ENCODE results near the gene RTP1. TPM values are rescaled to one million over a fixed set of nuclear protein-coding genes. Genes with fewer than 3 reads are reported as not detected.
A peak's percentile ranks its signal among the peaks of the same experiment; 100 is the strongest.

The RTP1 gene
- total RNA-seq, 1 experiment from 2014 or later = not detected

GRCh38 chr3:187186801-187187421 is 10.4 kb upstream of the RTP1 start:
- H3K27ac Mint-ChIP-seq (ENCODE audit: low read depth, unreplicated experiment) = peak overlapping the region; percentile 92
- peak; percentile 92 for DNase-seq (ENCODE audit: unreplicated experiment)

GRCh38 chr3:187188931-187189330 is 8.4 kb upstream of the RTP1 start:
- POLR2A ChIA-PET = interaction anchor here (0.9 kb wide), 2 partner anchors 7 to 362 kb away, joined by 3 read pairs; no protein-coding TSS in a partner anchor
- intact Hi-C loops (cut with micrococcal nuclease) = no loop called here
- Mint-ChIP-seq H3K9me3 (ENCODE audit: unreplicated experiment) (no peaks in the 10 kb centered on the region), H3K27ac (ENCODE audit: low read depth, unreplicated experiment) (no peak overlapping the region), H3K27me3 (ENCODE audit: insufficient read depth, unreplicated experiment) (no peaks in the 10 kb centered on the region), H3K4me3 (ENCODE audit: unreplicated experiment) (no peak overlapping the region), H3K4me1 (ENCODE audit: insufficient read depth, unreplicated experiment) (peaks cover 41% of the 10 kb centered on the region), H3K36me3 (ENCODE audit: insufficient read depth, unreplicated experiment) (no peaks in the 10 kb centered on the region)
- DNase-seq (ENCODE audit: unreplicated experiment) = peak; percentile 13
- BruUV-seq (replicated peaks) = no TSS peak
- CTCF ChIA-PET = interaction anchor here (0.5 to 2.7 kb wide), 7 partner anchors 11 to 1844 kb away, joined by 3 to 11 read pairs (median 3); no protein-coding TSS in a partner anchor
- TF ChIP-seq CTCF (IDR thresholded peaks at IDR 0.05; ENCODE audit: unreplicated experiment) = no peak

More at GRCh38 chr3:187186801-187187421, 10.4 kb upstream of the RTP1 start:
- BruUV-seq (replicated peaks) = no TSS peak
- H3K36me3 Mint-ChIP-seq (ENCODE audit: insufficient read depth, unreplicated experiment) = no peaks in the 10 kb centered on the region
- H3K9me3 Mint-ChIP-seq (ENCODE audit: unreplicated experiment) = no peaks in the 10 kb centered on the region
- CTCF ChIA-PET = interaction anchor here (0.7 to 1.6 kb wide), 4 partner anchors 8 to 132 kb away, joined by 3 to 4 read pairs (median 4); no protein-coding TSS in a partner anchor
- H3K4me1 Mint-ChIP-seq (ENCODE audit: insufficient read depth, unreplicated experiment) = peaks cover 58% of the 10 kb centered on the region
- H3K27me3 Mint-ChIP-seq (ENCODE audit: insufficient read depth, unreplicated experiment) = no peaks in the 10 kb centered on the region
- no peak for TF ChIP-seq CTCF (IDR thresholded peaks at IDR 0.05; ENCODE audit: unreplicated experiment)
- intact Hi-C loops (cut with micrococcal nuclease) = no loop called here
- no peak overlapping the region for H3K4me3 Mint-ChIP-seq (ENCODE audit: unreplicated experiment)
- POLR2A ChIA-PET = interaction anchor here (0.8 to 2.1 kb wide), 10 partner anchors 8 to 403 kb away, joined by 3 to 9 read pairs (median 4); no protein-coding TSS in a partner anchor

GRCh38 chr3:187191271-187191670 is 6.0 kb upstream of the RTP1 start:
- no TSS peak for BruUV-seq (replicated peaks)
- POLR2A ChIA-PET = interaction anchor here (0.7 kb wide), 1 partner anchor 20 kb away, joined by 5 read pairs; no protein-coding TSS in a partner anchor
- peak; percentile 25 for DNase-seq (ENCODE audit: unreplicated experiment)
- H3K9me3 Mint-ChIP-seq (ENCODE audit: unreplicated experiment) = no peaks in the 10 kb centered on the region
- H3K4me1 Mint-ChIP-seq (ENCODE audit: insufficient read depth, unreplicated experiment) = peaks cover 35% of the 10 kb centered on the region
- TF ChIP-seq CTCF (IDR thresholded peaks at IDR 0.05; ENCODE audit: unreplicated experiment) = no peak
- H3K27me3 Mint-ChIP-seq (ENCODE audit: insufficient read depth, unreplicated experiment) = no peaks in the 10 kb centered on the region
- no peak overlapping the region for H3K27ac Mint-ChIP-seq (ENCODE audit: low read depth, unreplicated experiment)
- no peak overlapping the region for H3K4me3 Mint-ChIP-seq (ENCODE audit: unreplicated experiment)
- no peaks in the 10 kb centered on the region for H3K36me3 Mint-ChIP-seq (ENCODE audit: insufficient read depth, unreplicated experiment)
- intact Hi-C loops (cut with micrococcal nuclease) = no loop called here
- CTCF ChIA-PET = interaction anchor here (0.7 to 2.8 kb wide), 3 partner anchors 20 to 342 kb away, joined by 3 to 9 read pairs (median 5); no protein-coding TSS in a partner anchor

- H3K4me1 Mint-ChIP-seq (ENCODE audit: insufficient read depth, unreplicated experiment) = peaks cover 23% of the 10 kb centered on the region
- DNase-seq (ENCODE audit: unreplicated experiment) = no peak
- no peak overlapping the region for H3K27ac Mint-ChIP-seq (ENCODE audit: low read depth, unreplicated experiment)
- H3K36me3 Mint-ChIP-seq (ENCODE audit: insufficient read depth, unreplicated experiment) = no peaks in the 10 kb centered on the region
- H3K27me3 Mint-ChIP-seq (ENCODE audit: insufficient read depth, unreplicated experiment) = no peaks in the 10 kb centered on the region
- H3K9me3 Mint-ChIP-seq (ENCODE audit: unreplicated experiment) = no peaks in the 10 kb centered on the region
- BruUV-seq (replicated peaks) = no TSS peak
- no peak for TF ChIP-seq CTCF (IDR thresholded peaks at IDR 0.05; ENCODE audit: unreplicated experiment)
- H3K4me3 Mint-ChIP-seq (ENCODE audit: unreplicated experiment) = no peak overlapping the region
- CTCF ChIA-PET = interaction anchor here (2.8 kb wide), 1 partner anchor 126 kb away, joined by 9 read pairs; no protein-coding TSS in a partner anchor
- POLR2A ChIA-PET = no interaction called here
- intact Hi-C loops (cut with micrococcal nuclease) = no loop called here
Observed at GRCh38 chr3:187193181-187193580, 4.1 kb upstream of the RTP1 start.
